Esophagus muscularis mucosa (tissue), 4 donors: Measurements from ENCODE around the gene SH2D5.

Source experiments
- CTCF ChIP-seq, 3 experiments: fragments of 200-600 bp in 2 of 3; fragments of 450-650 bp in 1 of 3; sonication (generic) in 2 of 3; IDR thresholded peaks; one replicate each; pipeline ENCODE4 v1.5.1; 2017 to 2019; ENCODE audit warnings: antibody characterized with exemption in 3 of 3, mild to moderate bottlenecking in 2 of 3, moderate library complexity in 1 of 3
- EP300 ChIP-seq: sonication (generic); formaldehyde crosslinking; IDR thresholded peaks from one replicate; pipeline ENCODE4 v1.6.1; 2017; ENCODE audit warnings: antibody characterized with exemption
- POLR2A ChIP-seq: fragments of 450-650 bp; IDR thresholded peaks from one replicate; pipeline ENCODE4 v1.6.1; 2017; ENCODE audit warnings: antibody characterized with exemption, moderate library complexity, mild to moderate bottlenecking, low read depth
- POLR2AphosphoS5 ChIP-seq, 2 donors: sonication (generic); formaldehyde crosslinking; IDR thresholded peaks; one replicate each; pipeline ENCODE4 v1.6.1; 2017; ENCODE audit warnings: antibody characterized with exemption in 2 of 2

- TF ChIP-seq CTCF (IDR thresholded peaks at IDR 0.05) (no peak), POLR2A (no peak), EP300 (no peak), POLR2AphosphoS5 (IDR thresholded peaks at IDR 0.05) (no peak)
Measured at GRCh38 chr1:20726118-20726911, 6.2 kb downstream of the SH2D5 start.
